ENCODE measurements around the gene NEK2. TPM values are rescaled to one million over a fixed set of nuclear protein-coding genes. Genes with fewer than 3 reads are reported as not detected.

Gene NEK2
- total and polyA plus RNA-seq, 2 donors from 2014 or later: 0.35 TPM; not detected in 1

GRCh38 chr1:211623515-211623914, 51.9 kb downstream of the NEK2 start:
- H3K4me1 ChIP-seq (ENCODE audit: control insufficient read depth in 2 of 3, insufficient read depth in 2 of 3, low read depth in 1 of 3, low read length in 3 of 3): peaks cover 0 to 3% (median 0%) of the 10 kb centered on the region in 3 donors
- H3K4me3 ChIP-seq (ENCODE audit: low read length in 3 of 3): no peak overlapping the region
- DNase-seq: no peak
- no peak for TF ChIP-seq CTCF (IDR thresholded peaks at IDR 0.05; ENCODE audit: borderline replicate concordance, extremely low read depth, insufficient read depth)
- intact Hi-C loops (cut with DNase I): no loop called here
- H3K27ac ChIP-seq (ENCODE audit: low read depth in 2 of 2, low read length in 2 of 2): no peak overlapping the region
- H3K9ac ChIP-seq (ENCODE audit: low read length in 3 of 3): no peak overlapping the region
- FAIRE-seq: no peak
- H3K9me3 ChIP-seq (ENCODE audit: control insufficient read depth in 2 of 3, insufficient read depth in 1 of 3, low read length in 3 of 3): no peaks in the 10 kb centered on the region
- H3K36me3 ChIP-seq (ENCODE audit: control insufficient read depth in 2 of 3, insufficient read depth in 3 of 3, low read length in 3 of 3): no peaks in the 10 kb centered on the region
- no peaks in the 10 kb centered on the region for H3K27me3 ChIP-seq (ENCODE audit: control insufficient read depth, insufficient read depth, low read length)

GRCh38 chr1:211621447-211622198, 53.8 kb downstream of the NEK2 start:
- Histone ChIP-seq H3K27me3 (ENCODE audit: control insufficient read depth, insufficient read depth, low read length) (no peaks in the 10 kb centered on the region), H3K9ac (ENCODE audit: low read length in 3 of 3) (no peak overlapping the region), H3K4me1 (ENCODE audit: control insufficient read depth in 2 of 3, insufficient read depth in 2 of 3, low read depth in 1 of 3, low read length in 3 of 3) (peaks cover 0 to 3% (median 0%) of the 10 kb centered on the region in 3 donors), H3K4me3 (ENCODE audit: low read length in 3 of 3) (no peak overlapping the region), H3K36me3 (ENCODE audit: control insufficient read depth in 2 of 3, insufficient read depth in 3 of 3, low read length in 3 of 3) (no peaks in the 10 kb centered on the region), H3K27ac (ENCODE audit: low read depth in 2 of 2, low read length in 2 of 2) (no peak overlapping the region), H3K9me3 (ENCODE audit: control insufficient read depth in 2 of 3, insufficient read depth in 1 of 3, low read length in 3 of 3) (no peaks in the 10 kb centered on the region)
- intact Hi-C loops (cut with DNase I): no loop called here
- DNase-seq (no peak), FAIRE-seq (no peak)
- TF ChIP-seq CTCF (IDR thresholded peaks at IDR 0.05; ENCODE audit: borderline replicate concordance, extremely low read depth, insufficient read depth): no peak

GRCh38 chr1:211620097-211620496, 55.3 kb downstream of the NEK2 start:
- intact Hi-C loops (cut with DNase I): no loop called here
- H3K27me3 ChIP-seq (ENCODE audit: control insufficient read depth, insufficient read depth, low read length): no peaks in the 10 kb centered on the region
- H3K36me3 ChIP-seq (ENCODE audit: control insufficient read depth in 2 of 3, insufficient read depth in 3 of 3, low read length in 3 of 3): no peaks in the 10 kb centered on the region
- no peak for TF ChIP-seq CTCF (IDR thresholded peaks at IDR 0.05; ENCODE audit: borderline replicate concordance, extremely low read depth, insufficient read depth)
- H3K9ac ChIP-seq (ENCODE audit: low read length in 3 of 3): no peak overlapping the region
- peaks cover 0 to 3% (median 0%) of the 10 kb centered on the region in 3 donors for H3K4me1 ChIP-seq (ENCODE audit: control insufficient read depth in 2 of 3, insufficient read depth in 2 of 3, low read depth in 1 of 3, low read length in 3 of 3)
- DNase-seq (no peak), FAIRE-seq (no peak)
- no peak overlapping the region for H3K4me3 ChIP-seq (ENCODE audit: low read length in 3 of 3)
- no peaks in the 10 kb centered on the region for H3K9me3 ChIP-seq (ENCODE audit: control insufficient read depth in 2 of 3, insufficient read depth in 1 of 3, low read length in 3 of 3)
- no peak overlapping the region for H3K27ac ChIP-seq (ENCODE audit: low read depth in 2 of 2, low read length in 2 of 2)
